NCI-H1436 (cell line): ENCODE measurements around the gene DNASE1L3.
A peak's percentile ranks its signal among the peaks of the same experiment; 100 is the strongest.

Experiments used
- DNase-seq: peaks from one replicate; lab custom pipeline; 2025; lab: John Stamatoyannopoulos, UW

Gene DNASE1L3

GRCh38 chr3:58178528-58179234 lies 32.1 kb downstream of the DNASE1L3 start:
- DNase-seq: no peak

- DNase-seq: peak; percentile 67
Measured at GRCh38 chr3:58177747-58178527, 32.8 kb downstream of the DNASE1L3 start.

- no peak for DNase-seq
Measured at GRCh38 chr3:58176827-58177489, 33.8 kb downstream of the DNASE1L3 start.

- DNase-seq: no peak
Measured at GRCh38 chr3:58176185-58176530, 34.6 kb downstream of the DNASE1L3 start.

- DNase-seq: no peak
Measured at GRCh38 chr3:58175437-58176184, 35.2 kb downstream of the DNASE1L3 start.

GRCh38 chr3:58175187-58175436 lies 35.7 kb downstream of the DNASE1L3 start:
- no peak for DNase-seq

- peak; percentile 0 for DNase-seq
Measured at GRCh38 chr3:58173669-58174398, 36.9 kb downstream of the DNASE1L3 start.

GRCh38 chr3:58173029-58173668 lies 37.6 kb downstream of the DNASE1L3 start:
- DNase-seq: no peak

GRCh38 chr3:58171126-58171525 lies 39.6 kb downstream of the DNASE1L3 start:
- no peak for DNase-seq

- no peak for DNase-seq
Measured at GRCh38 chr3:58170376-58170775, 40.4 kb downstream of the DNASE1L3 start.

GRCh38 chr3:58169371-58169770 lies 41.4 kb downstream of the DNASE1L3 start:
- no peak for DNase-seq

- DNase-seq: no peak
Measured at GRCh38 chr3:58168498-58168897, 42.3 kb downstream of the DNASE1L3 start.

GRCh38 chr3:58167431-58168351 lies 43.1 kb downstream of the DNASE1L3 start:
- DNase-seq: peak; percentile 13

GRCh38 chr3:58164906-58165821 lies 45.6 kb downstream of the DNASE1L3 start:
- no peak for DNase-seq

GRCh38 chr3:58164199-58164879 lies 46.4 kb downstream of the DNASE1L3 start:
- DNase-seq: no peak

- no peak for DNase-seq
Measured at GRCh38 chr3:58163234-58163633, 47.5 kb downstream of the DNASE1L3 start.

GRCh38 chr3:58161435-58162398 lies 49.1 kb downstream of the DNASE1L3 start:
- no peak for DNase-seq
